GM12873 (cell line): ENCODE results near the gene JMJD1C.

Experiments used
- TF ChIP-seq, protein P1 (sequence below): IDR thresholded peaks from 2 replicates; pipeline ENCODE4 v1.5.1; 2012; ENCODE audit warnings: low read depth, mild to moderate bottlenecking, moderate library complexity, low read length, control low read depth; ENCODE audit not compliant: insufficient read depth; ENCODE audit errors: missing control alignments

JMJD1C gene

DNA sequence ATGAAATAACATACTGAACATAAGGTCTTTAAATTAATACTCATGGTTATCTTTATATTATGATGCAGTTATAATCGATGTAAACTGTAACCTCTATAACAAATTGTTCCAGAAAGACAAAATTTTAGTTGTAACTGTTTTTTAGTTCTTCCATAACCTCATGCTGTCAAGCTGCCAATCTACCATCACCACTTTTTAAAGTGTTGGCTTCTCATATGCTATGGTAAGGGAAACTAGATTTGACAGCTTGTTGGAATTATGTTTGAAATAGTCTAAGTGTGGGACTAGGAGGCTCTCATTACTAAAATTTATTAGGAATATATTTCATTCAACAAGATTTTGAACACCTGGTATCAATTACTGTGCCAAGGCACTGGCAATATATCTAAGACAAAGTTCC lies 227.3 kb downstream of the JMJD1C start:
- TF ChIP-seq, protein P1, sequence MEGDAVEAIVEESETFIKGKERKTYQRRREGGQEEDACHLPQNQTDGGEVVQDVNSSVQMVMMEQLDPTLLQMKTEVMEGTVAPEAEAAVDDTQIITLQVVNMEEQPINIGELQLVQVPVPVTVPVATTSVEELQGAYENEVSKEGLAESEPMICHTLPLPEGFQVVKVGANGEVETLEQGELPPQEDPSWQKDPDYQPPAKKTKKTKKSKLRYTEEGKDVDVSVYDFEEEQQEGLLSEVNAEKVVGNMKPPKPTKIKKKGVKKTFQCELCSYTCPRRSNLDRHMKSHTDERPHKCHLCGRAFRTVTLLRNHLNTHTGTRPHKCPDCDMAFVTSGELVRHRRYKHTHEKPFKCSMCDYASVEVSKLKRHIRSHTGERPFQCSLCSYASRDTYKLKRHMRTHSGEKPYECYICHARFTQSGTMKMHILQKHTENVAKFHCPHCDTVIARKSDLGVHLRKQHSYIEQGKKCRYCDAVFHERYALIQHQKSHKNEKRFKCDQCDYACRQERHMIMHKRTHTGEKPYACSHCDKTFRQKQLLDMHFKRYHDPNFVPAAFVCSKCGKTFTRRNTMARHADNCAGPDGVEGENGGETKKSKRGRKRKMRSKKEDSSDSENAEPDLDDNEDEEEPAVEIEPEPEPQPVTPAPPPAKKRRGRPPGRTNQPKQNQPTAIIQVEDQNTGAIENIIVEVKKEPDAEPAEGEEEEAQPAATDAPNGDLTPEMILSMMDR, result no peak

DNA sequence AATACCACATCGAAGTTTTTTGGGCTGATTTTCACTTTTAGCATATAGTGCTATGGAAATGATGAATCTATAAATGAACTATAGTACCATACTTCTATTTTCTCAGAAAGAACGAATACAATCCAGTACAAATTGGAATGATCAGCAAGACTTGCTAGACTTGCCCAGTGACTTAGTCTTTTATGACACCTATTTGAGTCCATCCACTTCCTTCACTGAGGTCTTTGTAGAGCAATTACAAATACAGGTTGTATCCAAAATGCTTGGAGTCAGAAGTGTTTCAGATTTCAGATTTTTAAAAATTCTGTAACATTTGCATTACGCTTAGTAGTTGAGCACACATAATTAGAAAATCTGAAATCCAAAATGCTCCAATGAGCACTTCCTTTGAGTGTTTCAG lies 228.4 kb downstream of the JMJD1C start:
- TF ChIP-seq, protein P1, result no peak

GRCh38 chr10:63236113-63236935 lies 229.5 kb downstream of the JMJD1C start:
- TF ChIP-seq, protein P1, result no peak

DNA sequence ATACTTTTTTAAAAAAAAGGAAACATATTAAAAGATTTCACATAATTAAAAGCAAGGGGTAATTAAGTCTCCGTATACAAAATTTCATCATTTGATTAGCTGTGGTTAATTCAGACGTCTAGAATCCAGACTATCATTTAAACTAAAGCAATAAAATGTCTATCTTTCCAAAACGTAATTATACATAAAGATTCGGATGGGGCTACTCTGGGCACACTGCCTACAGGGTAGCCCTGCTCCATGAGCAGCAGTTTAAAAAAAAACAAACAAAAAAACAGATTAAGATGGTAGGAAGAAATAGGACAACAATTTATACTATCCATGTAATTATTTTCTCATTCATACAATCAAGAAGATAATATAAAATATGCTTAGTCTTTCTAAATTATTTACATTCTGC lies 236.6 kb downstream of the JMJD1C start:
- TF ChIP-seq, protein P1, result no peak

DNA sequence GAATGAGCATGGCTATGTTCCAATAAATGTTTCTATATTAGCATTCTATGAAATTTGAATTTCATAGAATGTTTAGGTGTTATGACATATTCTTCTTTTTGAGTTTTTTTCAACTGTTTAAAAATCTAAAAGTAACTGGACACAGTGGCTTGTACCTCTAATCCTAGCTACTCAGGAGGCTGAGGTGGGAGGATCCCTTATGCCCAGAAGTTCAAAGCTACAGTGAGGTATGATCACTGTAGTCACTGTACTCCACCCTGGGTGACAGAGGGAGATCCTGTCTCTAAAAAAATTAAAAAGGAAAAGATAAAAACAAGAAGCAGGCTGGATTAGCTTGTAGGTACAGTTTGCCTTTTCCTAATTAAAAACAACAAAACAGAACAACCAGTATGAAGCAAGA lies 237.5 kb downstream of the JMJD1C start:
- TF ChIP-seq, protein P1, result no peak

GRCh38 chr10:63227207-63227895 lies 238.4 kb downstream of the JMJD1C start:
- TF ChIP-seq, protein P1, result no peak

DNA sequence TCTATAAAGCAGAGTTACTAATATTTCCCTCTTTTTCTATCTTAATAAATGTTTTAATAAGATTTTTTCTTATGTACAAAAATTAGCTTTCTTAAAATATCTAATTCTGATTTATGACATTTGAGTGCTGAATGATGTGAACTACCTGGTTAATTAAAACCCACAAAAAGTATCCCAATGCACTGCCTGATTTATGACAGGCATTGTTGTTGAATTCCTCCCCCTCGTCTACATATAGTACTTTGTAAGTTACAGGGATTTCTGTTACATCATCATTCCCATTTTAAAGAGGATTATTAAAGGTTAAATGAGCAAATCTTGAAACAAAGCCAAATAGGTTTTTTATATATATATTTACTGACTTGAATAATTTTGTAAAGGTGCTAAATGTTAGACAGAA lies 241.5 kb downstream of the JMJD1C start:
- TF ChIP-seq, protein P1, result no peak
